Trophoblast cell (in vitro differentiated cells and primary cell): ENCODE results near the gene KCNK13.
A peak's percentile ranks its signal among the peaks of the same experiment; 100 is the strongest.

Experiments used
- DNase-seq, 2 donors: peaks; one replicate each; pipeline ENCODE4 v3.0.0-alpha.2; 2016
- H2AFZ ChIP-seq: 2 replicates; pipeline ENCODE4 v1.6.1; 2013; ENCODE audit warnings: low read length, moderate library complexity, mild to moderate bottlenecking; ENCODE audit not compliant: insufficient read depth, poor library complexity
- H2AK5ac ChIP-seq: 2 replicates; pipeline ENCODE4 v1.6.1; 2013; ENCODE audit warnings: mild to moderate bottlenecking, low read length
- H2BK120ac ChIP-seq: 2 replicates; pipeline ENCODE4 v1.6.1; 2013; ENCODE audit warnings: low read length, mild to moderate bottlenecking, moderate library complexity; ENCODE audit not compliant: insufficient read depth, poor library complexity
- H2BK12ac ChIP-seq: 2 replicates; pipeline ENCODE4 v1.6.1; 2013; ENCODE audit warnings: mild to moderate bottlenecking, low read length, moderate library complexity
- H2BK5ac ChIP-seq: 2 replicates; pipeline ENCODE4 v1.6.1; 2013; ENCODE audit warnings: low read length, low read depth, moderate library complexity, mild to moderate bottlenecking; ENCODE audit not compliant: poor library complexity
- H3K14ac ChIP-seq: 2 replicates; pipeline ENCODE4 v1.6.1; 2013; ENCODE audit warnings: mild to moderate bottlenecking, low read length
- H3K18ac ChIP-seq: 2 replicates; pipeline ENCODE4 v1.6.1; 2013; ENCODE audit warnings: mild to moderate bottlenecking, low read length
- H3K23ac ChIP-seq: 2 replicates; pipeline ENCODE4 v1.6.1; 2013; ENCODE audit warnings: low read length
- H3K27ac ChIP-seq: 2 replicates; pipeline ENCODE4 v1.5.1; 2013; ENCODE audit warnings: low read depth, mild to moderate bottlenecking, inconsistent platforms, low read length, moderate library complexity
- H3K27me3 ChIP-seq: 2 replicates; pipeline ENCODE4 v1.6.1; 2013; ENCODE audit warnings: inconsistent platforms, mild to moderate bottlenecking, low read length, moderate library complexity; ENCODE audit not compliant: insufficient read depth
- H3K36me3 ChIP-seq, 2 experiments: 1 replicate in 1 of 2; 2 replicates in 1 of 2; pipeline ENCODE4 v1.6.1; 2013; ENCODE audit warnings: low read length in 2 of 2, mild to moderate bottlenecking in 2 of 2, moderate library complexity in 1 of 2; ENCODE audit not compliant: insufficient read depth in 2 of 2, control insufficient read depth in 1 of 2
- H3K4ac ChIP-seq: 2 replicates; pipeline ENCODE4 v1.6.1; 2013; ENCODE audit warnings: low read depth, mild to moderate bottlenecking, low read length, moderate library complexity
- H3K4me1 ChIP-seq, 2 experiments: 1 replicate in 1 of 2; 2 replicates in 1 of 2; pipeline ENCODE4 v1.6.1; 2013; ENCODE audit warnings: low read length in 2 of 2, mild to moderate bottlenecking in 2 of 2, moderate library complexity in 1 of 2; ENCODE audit not compliant: insufficient read depth in 2 of 2, control insufficient read depth in 1 of 2
- H3K4me2 ChIP-seq: 2 replicates; pipeline ENCODE4 v1.6.1; 2013; ENCODE audit warnings: inconsistent platforms, mild to moderate bottlenecking, low read length, moderate library complexity
- H3K4me3 ChIP-seq: 2 replicates; pipeline ENCODE4 v1.5.1; 2013; ENCODE audit warnings: mild to moderate bottlenecking, low read depth, low read length, inconsistent platforms
- H3K79me1 ChIP-seq: one replicate; pipeline ENCODE4 v1.6.1; 2013; ENCODE audit warnings: low read length
- H3K79me2 ChIP-seq: 2 replicates; pipeline ENCODE4 v1.6.1; 2013; ENCODE audit warnings: low read length, mild to moderate bottlenecking; ENCODE audit not compliant: control insufficient read depth, insufficient read depth, poor library complexity
- H3K9ac ChIP-seq: 2 replicates; pipeline ENCODE4 v1.6.1; 2013; ENCODE audit warnings: mild to moderate bottlenecking, low read length
- H3K9me3 ChIP-seq: 2 replicates; pipeline ENCODE4 v1.6.1; 2013; ENCODE audit warnings: low read depth, mild to moderate bottlenecking, control low read depth, inconsistent platforms, low read length; ENCODE audit not compliant: insufficient read depth
- H4K12ac ChIP-seq: 2 replicates; pipeline ENCODE4 v1.6.1; 2013; ENCODE audit warnings: low read depth, mild to moderate bottlenecking, low read length, moderate library complexity
- H4K8ac ChIP-seq: 2 replicates; pipeline ENCODE4 v1.6.1; 2013; ENCODE audit warnings: low read depth, mild to moderate bottlenecking, low read length, moderate library complexity
- H4K91ac ChIP-seq: one replicate; pipeline ENCODE4 v1.6.1; 2013; ENCODE audit warnings: low read depth, mild to moderate bottlenecking, low read length, moderate library complexity
- WGBS: extraction: QIAGEN DNeasy Blood & Tissue Kit; methylation state at CpG from one replicate; pipeline ENCODE4 v1.1.7; 2013; ENCODE audit warnings: missing lambda C conversion rate; ENCODE audit not compliant: insufficient read length, insufficient coverage; ENCODE audit errors: extremely low coverage; 5-methylcytosine and 5-hydroxymethylcytosine counted together

Gene KCNK13

GRCh38 chr14:90188588-90188987 lies 126.8 kb downstream of the KCNK13 start:
- H3K9ac ChIP-seq = no peak overlapping the region
- no CpG with 5 or more reads among the region's 2 CpGs for WGBS

DNA sequence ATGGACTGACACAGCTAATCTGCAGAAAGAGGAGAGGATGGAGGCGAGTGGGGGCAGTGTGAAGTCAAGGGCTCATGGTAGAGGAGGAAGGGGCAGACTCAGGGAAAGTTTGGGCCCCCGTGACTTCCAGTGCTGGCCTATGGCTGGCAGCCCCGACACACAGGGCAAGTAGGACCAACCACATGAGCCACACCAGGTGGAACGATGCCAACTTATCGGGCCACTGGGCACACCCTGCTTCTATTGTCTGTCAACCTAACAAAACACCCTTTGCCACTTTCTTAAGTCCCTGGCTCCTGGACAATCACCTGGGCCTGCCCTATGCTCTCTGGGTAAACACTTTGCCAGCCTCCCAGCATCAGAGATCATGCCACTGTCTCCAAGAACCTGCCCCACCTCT lies 129.4 kb downstream of the KCNK13 start:
- no peak overlapping the region for H3K9ac ChIP-seq
- no peak overlapping the region for H3K23ac ChIP-seq
- peaks cover 1% of the 10 kb centered on the region for H3K9me3 ChIP-seq
- no peak overlapping the region for H2BK120ac ChIP-seq
- H2BK5ac ChIP-seq = no peak overlapping the region
- DNase-seq = no peak
- no peak overlapping the region for H3K14ac ChIP-seq
- H3K79me2 ChIP-seq = peaks cover 2% of the 10 kb centered on the region
- no peak overlapping the region for H2AK5ac ChIP-seq
- WGBS = no CpG with 5 or more reads among the region's 5 CpGs
- H3K27ac ChIP-seq = no peak overlapping the region
- no peak overlapping the region for H2BK12ac ChIP-seq
- no peak overlapping the region for H2AFZ ChIP-seq
- H3K27me3 ChIP-seq = no peaks in the 10 kb centered on the region
- no peak overlapping the region for H4K8ac ChIP-seq
- no peaks in the 10 kb centered on the region for H3K4me1 ChIP-seq
- H3K4ac ChIP-seq = no peak overlapping the region
- no peak overlapping the region for H4K12ac ChIP-seq
- H4K91ac ChIP-seq = no peak overlapping the region
- no peak overlapping the region for H3K4me3 ChIP-seq
- no peak overlapping the region for H3K4me2 ChIP-seq
- no peaks in the 10 kb centered on the region for H3K36me3 ChIP-seq
- no peak overlapping the region for H3K18ac ChIP-seq
- no peaks in the 10 kb centered on the region for H3K79me1 ChIP-seq

More at GRCh38 chr14:90188588-90188987, 126.8 kb downstream of the KCNK13 start:
- Histone ChIP-seq H3K9me3 (peaks cover 3% of the 10 kb centered on the region), H3K23ac (no peak overlapping the region), H3K18ac (no peak overlapping the region), H2AK5ac (no peak overlapping the region), H4K12ac (no peak overlapping the region), H2BK120ac (no peak overlapping the region), H3K36me3 (no peaks in the 10 kb centered on the region), H3K79me1 (no peaks in the 10 kb centered on the region), H3K14ac (no peak overlapping the region), H2BK5ac (no peak overlapping the region), H3K4me3 (no peak overlapping the region), H3K27ac (no peak overlapping the region), H3K4me1 (no peaks in the 10 kb centered on the region), H2BK12ac (no peak overlapping the region), H3K79me2 (peaks cover 2% of the 10 kb centered on the region), H2AFZ (no peak overlapping the region), H3K27me3 (no peaks in the 10 kb centered on the region), H3K4me2 (no peak overlapping the region), H4K91ac (no peak overlapping the region), H4K8ac (no peak overlapping the region), H3K4ac (no peak overlapping the region)
- DNase-seq = no peak

GRCh38 chr14:90191585-90191984 lies 129.8 kb downstream of the KCNK13 start:
- Histone ChIP-seq H3K9me3 (peaks cover 1% of the 10 kb centered on the region), H3K14ac (no peak overlapping the region), H3K79me1 (no peaks in the 10 kb centered on the region), H3K23ac (no peak overlapping the region), H3K79me2 (peaks cover under 1% of the 10 kb centered on the region), H2BK120ac (no peak overlapping the region), H3K4me3 (no peak overlapping the region), H3K9ac (no peak overlapping the region), H3K4me2 (no peak overlapping the region), H3K27ac (no peak overlapping the region), H3K4ac (no peak overlapping the region), H3K4me1 (no peaks in the 10 kb centered on the region), H2AK5ac (no peak overlapping the region), H3K18ac (no peak overlapping the region), H4K12ac (no peak overlapping the region), H2BK12ac (no peak overlapping the region), H3K36me3 (no peaks in the 10 kb centered on the region), H4K8ac (no peak overlapping the region), H3K27me3 (no peaks in the 10 kb centered on the region), H2BK5ac (no peak overlapping the region), H4K91ac (no peak overlapping the region), H2AFZ (no peak overlapping the region)
- DNase-seq = no peak
- WGBS = no CpG with 5 or more reads among the region's 7 CpGs

GRCh38 chr14:90193925-90194324 lies 132.1 kb downstream of the KCNK13 start:
- WGBS = no CpG with 5 or more reads among the region's 9 CpGs
- no peaks in the 10 kb centered on the region for H3K27me3 ChIP-seq
- H3K79me2 ChIP-seq = no peaks in the 10 kb centered on the region
- H3K4ac ChIP-seq = no peak overlapping the region
- no peak overlapping the region for H3K23ac ChIP-seq
- no peak overlapping the region for H4K12ac ChIP-seq
- H3K14ac ChIP-seq = no peak overlapping the region
- no peak overlapping the region for H4K8ac ChIP-seq
- no peaks in the 10 kb centered on the region for H3K79me1 ChIP-seq
- no peak overlapping the region for H3K4me2 ChIP-seq
- peaks cover 1% of the 10 kb centered on the region for H3K9me3 ChIP-seq
- H2AFZ ChIP-seq = no peak overlapping the region
- no peaks in the 10 kb centered on the region for H3K4me1 ChIP-seq
- no peak overlapping the region for H3K4me3 ChIP-seq
- no peak overlapping the region for H2AK5ac ChIP-seq
- H2BK120ac ChIP-seq = no peak overlapping the region
- no peak overlapping the region for H2BK12ac ChIP-seq
- H3K9ac ChIP-seq = no peak overlapping the region
- no peak overlapping the region for H3K18ac ChIP-seq
- peak in 1 of 2 donors; percentile 7 for DNase-seq
- H4K91ac ChIP-seq = no peak overlapping the region
- H3K36me3 ChIP-seq = no peaks in the 10 kb centered on the region
- no peak overlapping the region for H3K27ac ChIP-seq
- no peak overlapping the region for H2BK5ac ChIP-seq
